ENCODE results near the gene RAB31.

- TF ChIP-seq POLR2AphosphoS5 (IDR thresholded peaks at IDR 0.05; ENCODE audit: low read depth, low read length) (no peak), POLR2A (IDR thresholded peaks at IDR 0.05; ENCODE audit: low read depth, low read length) (no peak)
Measured at GRCh38 chr18:9755110-9755509, 47.0 kb downstream of the RAB31 start.

Measured in GM12891 (cell line).